HCT116 (cell line): ENCODE results near the gene OPCML. TPM values are rescaled to one million over a fixed set of nuclear protein-coding genes. Genes with fewer than 3 reads are reported as not detected.

Experiments
- ATAC-seq: fragments of 200-7000 bp; cut with Tn5 transposase; 2 replicates; pipeline ENCODE4 v1.9.1; 2020; ENCODE audit warnings: mild to moderate bottlenecking, moderate library complexity
- BruUV-seq: library from RNA; stranded (reverse); fragments of 400-500 nt; replicated peaks from 2 replicates; lab custom pipeline; 2021; lab: Mats Ljungman, UMichigan
- CTCF ChIA-PET: fragments of 300-600 bp; sonication (Branson Sonifier 250); formaldehyde crosslinking; loops from one replicate; lab custom pipeline; 2021; ENCODE audit warnings: antibody characterized with exemption; lab: Charles Lee
- POLR2A ChIA-PET: fragments of 300-600, 350-600 bp; sonication (Branson Sonifier 250); formaldehyde crosslinking; loops from one replicate; lab custom pipeline; 2021; ENCODE audit warnings: antibody characterized with exemption; lab: Charles Lee
- RAD21 ChIA-PET, 2 experiments: fragments of 300-600 bp; sonication (Branson Sonifier 250); formaldehyde crosslinking; loops; one replicate each; lab custom pipeline; 2023; ENCODE audit warnings: low total read pairs in 2 of 2; ENCODE audit not compliant: uncharacterized antibody in 2 of 2, unreplicated experiment in 2 of 2, low non-redundant PET in 1 of 2; lab: Charles Lee
- DNase-seq: peaks from one replicate; pipeline ENCODE4 v3.0.0-alpha.2; 2010; ENCODE audit warnings: low read depth, low spot score
- H2AFZ ChIP-seq: fragments of 200-600 bp; shearing (Covaris generic), sonication (generic); 2 replicates; pipeline ENCODE4 v1.6.1; 2017; ENCODE audit warnings: low read depth, mixed run types, mixed read lengths, antibody characterized with exemption, low read length; ENCODE audit not compliant: poor library complexity, severe bottlenecking
- H3K27ac ChIP-seq: 2 replicates; pipeline ENCODE4 v1.5.1; 2012; ENCODE audit warnings: low read depth, low read length
- H3K27me3 ChIP-seq: fragments of 200-600 bp; sonication (generic); 2 replicates; pipeline ENCODE4 v1.6.1; 2016; ENCODE audit warnings: mixed run types, low read length, mixed read lengths; ENCODE audit not compliant: insufficient read depth
- H3K36me3 ChIP-seq, 2 experiments: fragments of 200-500 bp in 1 of 2; fragments of 200-600 bp in 1 of 2; sonication (Bioruptor generic) in 1 of 2; sonication (generic) in 1 of 2; 2 replicates each; pipeline versions ENCODE4 v1.5.1 to v1.6.1; 2014 to 2016; ENCODE audit warnings: low read length in 2 of 2, inconsistent platforms in 1 of 2, mixed read lengths in 1 of 2, mixed run types in 1 of 2; ENCODE audit not compliant: insufficient read depth in 2 of 2, control insufficient read depth in 1 of 2
- H3K4me1 ChIP-seq, 2 experiments: fragments of 200-600 bp in 1 of 2; sonication (generic) in 1 of 2; 2 replicates each; pipeline versions ENCODE4 v1.5.1 to v1.6.1; 2012 to 2017; ENCODE audit warnings: low read length in 2 of 2, inconsistent platforms in 1 of 2, mild to moderate bottlenecking in 1 of 2, mixed read lengths in 1 of 2, mixed run types in 1 of 2, moderate library complexity in 1 of 2; ENCODE audit not compliant: insufficient read depth in 2 of 2, control insufficient read depth in 1 of 2
- H3K4me2 ChIP-seq: fragments of 200-600 bp; sonication (generic); 2 replicates; pipeline ENCODE4 v1.6.1; 2017; ENCODE audit warnings: mixed run types, low read length, mixed read lengths
- H3K4me3 ChIP-seq, 2 experiments: fragments of 200-600 bp in 1 of 2; sonication (generic) in 1 of 2; replicated peaks in 1 of 2; 2 replicates each; pipeline ENCODE4 v1.5.1; 2011 to 2016; ENCODE audit warnings: low read length in 2 of 2, control low read depth in 1 of 2, low read depth in 1 of 2, mild to moderate bottlenecking in 1 of 2, mixed read lengths in 1 of 2, mixed run types in 1 of 2
- H3K79me2 ChIP-seq: fragments of 200-600 bp; sonication (generic); 2 replicates; pipeline ENCODE4 v1.6.1; 2017; ENCODE audit warnings: mild to moderate bottlenecking, mixed run types, low read length, moderate library complexity, mixed read lengths; ENCODE audit not compliant: insufficient read depth
- H3K9ac ChIP-seq: fragments of 200-600 bp; sonication (generic); 2 replicates; pipeline ENCODE4 v1.6.1; 2016; ENCODE audit warnings: low read length, mixed read lengths
- H3K9me2 ChIP-seq: fragments of 200-600 bp; sonication (generic), shearing (Covaris generic); 2 replicates; pipeline ENCODE4 v1.6.1; 2017; ENCODE audit warnings: mixed run types, mild to moderate bottlenecking, moderate library complexity; ENCODE audit not compliant: insufficient read depth
- H3K9me3 ChIP-seq, 2 experiments: fragments of 200-500 bp in 1 of 2; fragments of 200-600 bp in 1 of 2; sonication (Bioruptor generic) in 1 of 2; sonication (generic) in 1 of 2; 2 replicates each; pipeline ENCODE4 v1.6.1; 2014 to 2017; ENCODE audit warnings: low read length in 2 of 2, mixed read lengths in 2 of 2, inconsistent platforms in 1 of 2, low read depth in 1 of 2, mild to moderate bottlenecking in 1 of 2, mixed run types in 1 of 2, moderate library complexity in 1 of 2; ENCODE audit not compliant: control insufficient read depth in 1 of 2, insufficient read depth in 1 of 2
- H4K20me1 ChIP-seq: fragments of 200-600 bp; sonication (generic), shearing (Covaris generic); 2 replicates; pipeline ENCODE4 v1.6.1; 2017; ENCODE audit warnings: mixed run types, mild to moderate bottlenecking, moderate library complexity; ENCODE audit not compliant: insufficient read depth
- ATF3 ChIP-seq: IDR thresholded peaks from 2 replicates; pipeline ENCODE4 v1.6.1; 2012
- CBX3 ChIP-seq: IDR thresholded peaks from 2 replicates; pipeline ENCODE4 v1.6.1; 2012; ENCODE audit warnings: low read depth
- EGR1 ChIP-seq: IDR thresholded peaks from 2 replicates; pipeline ENCODE4 v1.6.1; 2012; ENCODE audit warnings: low read depth
- ELF1 ChIP-seq: IDR thresholded peaks from 2 replicates; pipeline ENCODE4 v1.6.1; 2012; ENCODE audit warnings: low read depth, borderline replicate concordance
- EZH2 ChIP-seq: fragments of 200-600 bp; sonication (generic); IDR thresholded peaks from 2 replicates; pipeline ENCODE4 v1.6.1; 2017; ENCODE audit warnings: antibody characterized with exemption, mixed run types
- EZH2phosphoT487 ChIP-seq: fragments of 200-600 bp; IDR thresholded peaks from 2 replicates; pipeline ENCODE4 v1.6.1; 2018; ENCODE audit warnings: antibody characterized with exemption, borderline replicate concordance
- FOSL1 ChIP-seq: IDR thresholded peaks from 2 replicates; pipeline ENCODE4 v1.6.1; 2012; ENCODE audit warnings: low read depth
- MAX ChIP-seq: IDR thresholded peaks from 2 replicates; pipeline ENCODE4 v1.6.1; 2012
- POLR2A ChIP-seq: IDR thresholded peaks from 2 replicates; pipeline ENCODE4 v1.7.0; 2011; ENCODE audit warnings: borderline replicate concordance; ENCODE audit not compliant: insufficient read depth, insufficient read length; ENCODE audit errors: extremely low read depth
- POLR2AphosphoS5 ChIP-seq: IDR thresholded peaks from 2 replicates; pipeline ENCODE4 v1.6.1; 2011; ENCODE audit warnings: mild to moderate bottlenecking, low read depth, low read length, moderate library complexity
- SIN3A ChIP-seq: IDR thresholded peaks from 2 replicates; pipeline ENCODE4 v1.6.1; 2012; ENCODE audit warnings: low read depth
- SP1 ChIP-seq: IDR thresholded peaks from 2 replicates; pipeline ENCODE4 v1.6.1; 2012; ENCODE audit warnings: low read depth
- SRF ChIP-seq: IDR thresholded peaks from 2 replicates; pipeline ENCODE4 v1.6.1; 2012; ENCODE audit warnings: low read depth
- TCF7L2 ChIP-seq: IDR thresholded peaks from 2 replicates; pipeline ENCODE4 v1.7.0; 2011; ENCODE audit warnings: borderline replicate concordance, inconsistent platforms; ENCODE audit not compliant: insufficient read depth, insufficient read length; ENCODE audit errors: extremely low read depth
- YY1 ChIP-seq: IDR thresholded peaks from 2 replicates; pipeline ENCODE4 v1.6.1; 2011; ENCODE audit warnings: low read length, low read depth, moderate library complexity, mild to moderate bottlenecking; ENCODE audit not compliant: insufficient replicate concordance; ENCODE audit errors: extremely low read depth
- ZFX ChIP-seq: fragments of 450-650 bp; IDR thresholded peaks from 2 replicates; pipeline ENCODE4 v1.6.1; 2017
- ZNF274 ChIP-seq: fragments of 200-500 bp; sonication (Bioruptor generic); IDR thresholded peaks from 2 replicates; pipeline ENCODE4 v1.6.1; 2014; ENCODE audit warnings: mild to moderate bottlenecking, low read depth, low read length, inconsistent platforms
- intact Hi-C: fragments of 100-400 bp; cut with micrococcal nuclease; formaldehyde crosslinking; loops from 2 replicates; pipeline ENCODE4 v1.10.0; 2022
- total RNA-seq: library from RNA; stranded (reverse); gene quantifications from one replicate; pipeline ENCODE4 v1.2.1, GENCODE V29; 2021; ENCODE audit not compliant: unreplicated experiment
- TF ChIP-seq, protein P1 (sequence below): IDR thresholded peaks from 2 replicates; pipeline ENCODE4 v1.6.1; 2012; ENCODE audit warnings: low read depth

The OPCML gene
- total RNA-seq, 1 experiment from 2014 or later: not detected

- TF ChIP-seq EZH2 (no peak), MAX (no peak)
- RAD21 ChIA-PET: no interaction called here
Observed at GRCh38 chr11:132653237-132653636, 879.1 kb downstream of the OPCML start.

DNA sequence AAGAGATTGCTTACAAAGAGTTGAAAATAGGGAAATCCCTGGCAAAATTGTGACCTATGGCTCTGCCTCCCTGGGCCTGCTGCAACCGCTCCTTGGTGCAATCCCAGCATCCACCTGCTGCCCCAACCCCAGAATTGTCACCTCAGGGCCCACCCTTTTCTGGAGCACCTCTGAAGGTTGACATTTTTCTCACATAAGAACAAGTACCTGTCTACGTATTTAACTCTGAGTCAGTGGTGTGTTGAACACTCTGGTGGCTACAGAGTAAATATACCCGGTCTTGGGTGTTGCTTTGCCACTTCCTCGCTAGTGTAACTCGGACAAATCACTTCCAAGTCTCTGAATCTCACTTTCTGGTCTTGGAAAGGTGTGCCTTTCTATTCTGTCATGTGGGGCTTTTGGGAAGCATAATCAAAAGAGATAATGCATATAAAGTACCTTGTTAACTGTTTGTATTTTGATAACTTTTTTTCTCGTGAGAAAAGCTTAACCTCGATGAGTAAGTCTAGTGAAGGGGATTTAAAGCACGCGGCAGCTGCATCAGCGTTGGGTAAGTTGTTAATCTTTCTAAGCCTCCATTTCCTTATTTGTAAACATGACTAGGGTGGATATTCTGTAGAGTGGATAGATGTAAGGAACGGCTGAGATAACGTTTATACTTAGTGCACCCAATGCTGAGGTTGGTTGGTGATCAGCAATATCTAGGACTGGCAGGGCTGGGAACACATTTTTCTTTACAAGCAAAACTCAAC, 881.2 kb downstream of the OPCML start:
- intact Hi-C loops: no loop called here
- DNase-seq (no peak), ATAC-seq (no peak)
- no peaks in the 10 kb centered on the region for H3K27me3 ChIP-seq
- BruUV-seq: no TSS peak
- no peaks in the 10 kb centered on the region for H4K20me1 ChIP-seq
- H3K9me2 ChIP-seq: no peaks in the 10 kb centered on the region
- H3K27ac ChIP-seq: no peak overlapping the region
- H3K4me2 ChIP-seq: no peak overlapping the region
- no peaks in the 10 kb centered on the region for H3K36me3 ChIP-seq
- H3K4me3 ChIP-seq: no peak overlapping the region
- peaks cover 4 to 35% of the 10 kb centered on the region in 2 experiments; a peak in 2 of 4 replicates for H3K9me3 ChIP-seq
- ChIA-PET POLR2A (no interaction called here), CTCF (no interaction called here), RAD21 (no interaction called here)
- H3K4me1 ChIP-seq: no peaks in the 10 kb centered on the region
- no peaks in the 10 kb centered on the region for H3K79me2 ChIP-seq
- H2AFZ ChIP-seq: no peak overlapping the region
- H3K9ac ChIP-seq: no peak overlapping the region
- no peak for TF ChIP-seq FOSL1
- no peak for TF ChIP-seq MAX
- TF ChIP-seq EZH2phosphoT487: no peak
- TF ChIP-seq ELF1: no peak
- TF ChIP-seq, protein P1, sequence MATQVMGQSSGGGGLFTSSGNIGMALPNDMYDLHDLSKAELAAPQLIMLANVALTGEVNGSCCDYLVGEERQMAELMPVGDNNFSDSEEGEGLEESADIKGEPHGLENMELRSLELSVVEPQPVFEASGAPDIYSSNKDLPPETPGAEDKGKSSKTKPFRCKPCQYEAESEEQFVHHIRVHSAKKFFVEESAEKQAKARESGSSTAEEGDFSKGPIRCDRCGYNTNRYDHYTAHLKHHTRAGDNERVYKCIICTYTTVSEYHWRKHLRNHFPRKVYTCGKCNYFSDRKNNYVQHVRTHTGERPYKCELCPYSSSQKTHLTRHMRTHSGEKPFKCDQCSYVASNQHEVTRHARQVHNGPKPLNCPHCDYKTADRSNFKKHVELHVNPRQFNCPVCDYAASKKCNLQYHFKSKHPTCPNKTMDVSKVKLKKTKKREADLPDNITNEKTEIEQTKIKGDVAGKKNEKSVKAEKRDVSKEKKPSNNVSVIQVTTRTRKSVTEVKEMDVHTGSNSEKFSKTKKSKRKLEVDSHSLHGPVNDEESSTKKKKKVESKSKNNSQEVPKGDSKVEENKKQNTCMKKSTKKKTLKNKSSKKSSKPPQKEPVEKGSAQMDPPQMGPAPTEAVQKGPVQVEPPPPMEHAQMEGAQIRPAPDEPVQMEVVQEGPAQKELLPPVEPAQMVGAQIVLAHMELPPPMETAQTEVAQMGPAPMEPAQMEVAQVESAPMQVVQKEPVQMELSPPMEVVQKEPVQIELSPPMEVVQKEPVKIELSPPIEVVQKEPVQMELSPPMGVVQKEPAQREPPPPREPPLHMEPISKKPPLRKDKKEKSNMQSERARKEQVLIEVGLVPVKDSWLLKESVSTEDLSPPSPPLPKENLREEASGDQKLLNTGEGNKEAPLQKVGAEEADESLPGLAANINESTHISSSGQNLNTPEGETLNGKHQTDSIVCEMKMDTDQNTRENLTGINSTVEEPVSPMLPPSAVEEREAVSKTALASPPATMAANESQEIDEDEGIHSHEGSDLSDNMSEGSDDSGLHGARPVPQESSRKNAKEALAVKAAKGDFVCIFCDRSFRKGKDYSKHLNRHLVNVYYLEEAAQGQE: no peak
- no peak for TF ChIP-seq CBX3
- no peak for TF ChIP-seq ATF3
- TF ChIP-seq SIN3A: no peak
- no peak for TF ChIP-seq EGR1
- no peak for TF ChIP-seq YY1
- TF ChIP-seq ZNF274: no peak
- no peak for TF ChIP-seq TCF7L2
- no peak for TF ChIP-seq ZFX
- TF ChIP-seq POLR2AphosphoS5: no peak
- no peak for TF ChIP-seq POLR2A
- no peak for TF ChIP-seq SP1
- no peak for TF ChIP-seq SRF

More at GRCh38 chr11:132653237-132653636, 879.1 kb downstream of the OPCML start:
- intact Hi-C loops: no loop called here
- no peaks in the 10 kb centered on the region for H3K27me3 ChIP-seq
- DNase-seq (no peak), ATAC-seq (no peak)
- no peak overlapping the region for H3K9ac ChIP-seq
- H3K36me3 ChIP-seq: no peaks in the 10 kb centered on the region
- no peak overlapping the region for H3K27ac ChIP-seq
- H3K9me2 ChIP-seq: no peaks in the 10 kb centered on the region
- H2AFZ ChIP-seq: no peak overlapping the region
- CTCF ChIA-PET: no interaction called here
- peaks cover 9 to 37% of the 10 kb centered on the region in 2 experiments; a peak in 2 of 4 replicates for H3K9me3 ChIP-seq
- no peak overlapping the region for H3K4me2 ChIP-seq
- H4K20me1 ChIP-seq: no peaks in the 10 kb centered on the region
- no peaks in the 10 kb centered on the region for H3K79me2 ChIP-seq
- POLR2A ChIA-PET: no interaction called here
- BruUV-seq: no TSS peak
- no peaks in the 10 kb centered on the region for H3K4me1 ChIP-seq
- H3K4me3 ChIP-seq: no peak overlapping the region
